Measurements from ENCODE around the gene ADD1.

ADD1 gene

DNA sequence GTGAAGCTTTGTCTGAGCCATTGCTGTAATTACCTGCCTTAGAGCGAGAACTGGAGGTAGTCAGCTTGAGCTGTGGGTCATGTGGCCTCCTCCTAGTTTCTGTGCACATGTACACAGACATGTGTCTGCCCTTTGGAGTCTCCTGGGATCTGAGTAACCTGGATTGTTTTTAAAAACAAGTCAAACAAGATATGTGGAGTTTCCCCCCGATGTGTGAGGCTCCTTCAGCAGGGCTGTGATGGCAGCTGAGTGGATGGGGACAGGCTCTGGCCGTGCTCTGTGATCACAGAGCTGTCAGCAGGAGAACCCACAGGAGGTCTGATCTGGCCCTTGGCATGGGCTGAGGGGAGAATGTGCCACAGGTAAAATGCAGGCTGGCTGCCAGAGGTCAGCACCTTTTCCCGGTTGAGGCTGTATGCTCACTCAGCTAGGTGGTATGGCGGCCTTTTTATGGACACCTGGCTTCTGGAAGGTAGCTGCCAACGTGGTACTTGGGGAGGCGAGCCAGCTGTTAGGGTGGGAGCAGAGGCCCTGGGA is 81.2 kb downstream of the ADD1 start:
- no peak for DNase-seq

DNA sequence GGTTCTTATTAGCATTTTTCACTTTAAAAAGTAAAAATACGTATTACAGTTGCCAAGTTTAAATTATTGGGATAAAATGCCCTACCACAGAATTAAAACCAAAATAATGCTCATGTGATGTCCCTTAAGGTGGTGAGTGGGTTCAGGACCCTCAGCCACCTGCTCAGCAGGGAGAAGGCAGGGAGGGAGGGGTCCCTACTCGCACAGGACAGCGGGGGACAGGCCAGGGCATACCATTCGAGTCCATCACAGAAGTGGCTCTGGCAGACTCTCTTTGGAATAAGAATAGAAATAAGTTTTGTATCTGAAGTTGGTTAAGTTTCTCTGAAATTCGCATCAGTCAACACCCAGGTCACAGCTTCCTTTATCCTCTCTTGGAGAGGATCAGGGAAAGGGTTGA is 81.9 kb downstream of the ADD1 start:
- DNase-seq, result no peak

DNA sequence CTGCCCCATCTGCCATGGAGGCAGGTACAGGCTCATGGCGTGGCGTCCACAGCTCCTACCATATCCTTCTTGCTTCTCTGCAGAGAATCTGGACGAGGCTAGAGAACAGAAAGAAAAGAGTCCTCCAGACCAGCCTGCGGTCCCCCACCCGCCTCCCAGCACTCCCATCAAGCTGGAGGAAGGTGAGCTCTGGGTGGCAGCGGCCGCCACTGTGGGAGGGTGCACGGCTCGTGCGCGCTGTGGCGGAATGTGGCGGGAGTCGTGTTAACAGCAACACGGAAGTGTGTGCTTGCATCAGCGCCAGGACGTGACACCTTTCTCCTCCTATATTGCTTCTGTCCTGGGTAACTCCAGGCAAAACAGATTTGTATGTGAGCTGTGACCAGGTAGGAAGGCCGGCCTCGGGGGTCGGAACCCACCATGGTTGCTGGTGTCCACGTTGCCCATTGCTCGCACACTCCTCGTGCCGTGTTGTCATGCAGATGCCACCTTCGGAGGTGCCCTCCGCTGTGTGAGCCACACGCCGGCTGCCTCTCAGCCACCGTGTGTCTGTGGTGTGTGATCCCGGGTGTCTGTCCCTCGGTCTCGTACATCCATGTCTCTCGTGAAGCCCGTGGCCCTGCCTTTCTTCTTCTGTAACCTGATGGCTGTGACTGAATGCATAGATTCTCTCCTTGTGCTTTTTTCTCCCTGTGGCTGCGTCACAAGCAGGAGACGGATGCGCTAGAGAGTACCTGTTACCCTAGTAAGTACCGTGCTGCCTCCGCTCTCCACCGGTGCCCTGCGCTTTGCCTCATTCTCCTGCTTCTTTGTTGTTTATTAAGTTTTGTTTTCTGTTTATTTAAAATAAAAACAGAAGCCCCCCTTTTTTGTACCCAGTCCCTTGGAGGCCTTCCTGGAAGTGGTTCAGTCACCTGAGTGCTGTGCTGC is 82.6 kb downstream of the ADD1 start:
- DNase-seq, result no peak

DNA sequence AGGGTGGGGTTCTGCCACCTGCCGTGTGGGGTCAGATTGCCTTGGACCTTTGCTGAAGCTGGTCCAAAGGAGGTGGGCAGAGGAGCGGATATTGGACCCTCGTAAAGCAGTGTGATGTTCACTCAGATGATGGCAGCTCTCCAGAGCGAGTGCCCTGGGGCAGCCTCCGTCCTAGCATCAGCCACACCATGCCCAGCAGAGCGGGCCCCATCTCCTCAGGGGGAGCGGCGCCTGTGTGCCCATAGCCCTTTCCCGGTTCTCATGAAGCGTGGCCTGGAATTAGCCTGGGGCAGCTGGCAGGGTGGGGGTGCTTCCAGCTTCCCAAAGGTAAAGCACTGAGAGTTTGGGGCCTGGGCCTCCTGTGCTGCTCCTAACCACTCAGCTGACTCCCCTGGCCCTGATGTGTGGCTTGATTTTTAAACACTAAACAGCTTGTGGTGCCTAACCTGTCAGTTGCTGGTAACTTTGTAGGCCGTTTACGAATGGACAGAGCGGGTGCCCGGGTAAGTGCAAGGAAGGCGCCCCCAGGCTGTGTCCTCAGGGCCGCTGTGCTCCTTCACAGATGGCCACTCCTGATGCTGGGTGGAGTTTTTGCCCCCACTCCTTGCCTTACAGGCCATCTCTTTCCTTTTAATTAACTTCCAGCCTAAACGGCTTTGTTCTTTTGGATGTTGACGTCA is 83.5 kb downstream of the ADD1 start:
- DNase-seq, result no peak

GRCh38 chr4:2927696-2928075 is 84.0 kb downstream of the ADD1 start:
- no peak for DNase-seq

GRCh38 chr4:2928242-2929176 is 84.9 kb downstream of the ADD1 start:
- no peak for DNase-seq

GRCh38 chr4:2929469-2929868 is 85.8 kb downstream of the ADD1 start:
- DNase-seq, result no peak

- no peak for DNase-seq
Observed at GRCh38 chr4:2930135-2930757, 86.6 kb downstream of the ADD1 start.

DNA sequence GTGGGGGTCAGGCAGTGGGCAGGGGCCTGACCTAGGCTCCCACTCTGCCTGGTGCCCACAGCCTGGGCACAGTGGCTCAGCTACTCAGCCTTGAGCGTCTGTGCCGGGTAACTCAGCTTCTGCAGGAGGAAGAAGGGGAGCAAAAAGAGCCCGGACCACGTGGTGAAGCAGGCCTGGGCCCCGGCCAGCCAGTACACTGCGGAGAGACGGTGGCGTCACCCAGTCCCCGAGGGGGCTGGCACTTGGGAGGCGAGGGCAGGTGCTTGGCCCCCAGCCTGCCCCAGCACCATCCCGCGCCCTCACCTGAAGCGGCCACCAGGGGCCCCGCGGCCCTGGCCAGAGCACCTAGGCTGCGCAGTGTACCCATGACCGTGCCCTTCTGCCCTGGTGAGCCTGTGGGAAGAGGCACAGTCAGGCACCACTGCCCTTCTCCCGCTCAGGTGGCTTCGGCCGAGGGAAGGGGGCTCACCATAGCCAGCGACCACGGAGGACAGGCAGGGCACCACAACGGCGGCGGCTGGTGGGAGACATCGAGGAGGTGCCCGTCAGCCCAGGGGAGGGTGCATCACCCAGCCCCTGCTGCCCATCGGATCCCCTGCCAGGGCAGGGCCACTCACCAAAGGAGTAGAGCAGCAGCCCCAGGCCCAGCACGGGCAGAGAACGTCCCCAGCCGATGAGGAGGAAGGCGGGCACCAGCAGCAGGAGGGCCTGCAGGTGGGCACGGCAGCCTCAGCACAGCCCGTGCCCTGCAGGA is 87.3 kb downstream of the ADD1 start:
- DNase-seq, result no peak

DNA sequence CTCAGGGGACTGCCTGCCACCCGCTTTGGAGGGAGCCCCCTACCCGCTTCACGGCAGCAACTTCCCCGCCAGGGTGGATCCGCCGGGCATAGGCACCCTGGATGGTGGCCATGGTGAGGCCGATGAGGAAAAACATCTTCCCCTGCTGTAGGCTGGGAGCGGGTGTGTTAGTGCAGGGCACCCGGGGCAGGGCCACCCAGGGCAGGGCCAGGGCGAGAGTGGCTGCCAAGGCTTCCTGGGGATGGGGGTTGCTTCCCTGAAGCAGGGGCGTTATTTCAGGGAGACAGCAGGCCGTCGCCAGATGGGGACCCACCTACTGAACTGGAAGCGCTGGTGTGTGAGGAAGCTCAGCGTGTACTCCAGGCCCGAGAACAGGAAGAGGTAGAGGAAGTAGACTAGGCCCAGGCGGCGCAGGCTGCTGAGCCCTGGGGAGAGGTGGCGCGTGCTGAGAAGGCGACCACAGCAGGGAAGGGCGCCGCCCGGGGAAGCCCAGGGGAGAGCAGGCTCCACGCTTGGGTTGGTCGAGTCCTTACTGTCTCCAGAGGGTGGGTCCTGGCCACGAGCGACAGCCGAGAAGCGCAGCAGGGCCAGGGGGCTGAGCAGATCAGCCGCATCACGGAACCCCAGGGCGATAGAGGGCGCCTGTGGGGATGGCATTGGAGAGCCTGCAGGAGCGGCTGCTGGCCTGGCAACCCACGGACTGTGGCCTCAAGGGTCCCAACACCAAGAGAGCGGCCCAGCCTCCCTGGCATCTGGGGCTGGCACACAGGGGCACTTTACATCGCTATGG is 88.1 kb downstream of the ADD1 start:
- no peak for DNase-seq

GRCh38 chr4:2932321-2932950 is 88.8 kb downstream of the ADD1 start:
- DNase-seq, result no peak

- DNase-seq, result no peak
Observed at GRCh38 chr4:2932951-2933565, 89.4 kb downstream of the ADD1 start.

- DNase-seq, result no peak
Observed at GRCh38 chr4:2933566-2934076, 90.0 kb downstream of the ADD1 start.

GRCh38 chr4:2934077-2934812 is 90.6 kb downstream of the ADD1 start:
- DNase-seq, result no peak

GRCh38 chr4:2934813-2935761 is 91.4 kb downstream of the ADD1 start:
- DNase-seq, result peak; percentile 72

- DNase-seq, result no peak
Observed at GRCh38 chr4:2935762-2936743, 92.4 kb downstream of the ADD1 start.

Measured in NCI-H1694 treated with DMSO at 0.1 percent for 48 hours (cell line).